IMR-90 (cell line): ENCODE data around the gene BLVRB. TPM values are rescaled to one million over a fixed set of nuclear protein-coding genes. Genes with fewer than 3 reads are reported as not detected.

ENCODE experiments used
- ATAC-seq: fragments of 200-7000 bp; cut with Tn5 transposase; 2 replicates; pipeline ENCODE4 v1.9.1; 2020; ENCODE audit warnings: low read depth, mild to moderate bottlenecking, moderate library complexity
- BruUV-seq: library from RNA; stranded (reverse); fragments of 400-500 nt; replicated peaks from 2 replicates; lab custom pipeline; 2021; lab: Mats Ljungman, UMichigan
- CTCF ChIA-PET: fragments of 300-600 bp; formaldehyde crosslinking; extraction: SDS; loops from one replicate; lab custom pipeline; 2021; ENCODE audit warnings: antibody characterized with exemption; lab: Yijun Ruan, JAX
- POLR2A ChIA-PET: fragments of 300-600 bp; sonication (Branson Sonifier 250); formaldehyde crosslinking; loops from one replicate; lab custom pipeline; 2022; ENCODE audit warnings: antibody characterized with exemption; ENCODE audit not compliant: unreplicated experiment; lab: Charles Lee
- DNase-seq: peaks from one replicate; pipeline ENCODE4 v3.0.0; 2013
- H2AFZ ChIP-seq: replicated peaks from 2 replicates; pipeline ENCODE3; 2013; ENCODE audit warnings: low read length, mild to moderate bottlenecking; ENCODE audit not compliant: poor library complexity
- H2AK5ac ChIP-seq: 2 replicates; pipeline ENCODE4 v1.6.1; 2013; ENCODE audit warnings: low read depth, low read length, inconsistent platforms
- H2AK9ac ChIP-seq: replicated peaks from 2 replicates; pipeline ENCODE3; 2013; ENCODE audit warnings: mild to moderate bottlenecking, low read depth, low read length, moderate library complexity; ENCODE audit not compliant: poor library complexity
- H2BK120ac ChIP-seq: 2 replicates; pipeline ENCODE4 v1.6.1; 2013; ENCODE audit warnings: low read depth, low read length, inconsistent platforms
- H2BK15ac ChIP-seq: 3 replicates; pipeline ENCODE4 v1.6.1; 2013; ENCODE audit warnings: low read depth, low read length, inconsistent platforms
- H2BK20ac ChIP-seq: 2 replicates; pipeline ENCODE4 v1.6.1; 2013; ENCODE audit warnings: low read depth, mild to moderate bottlenecking, inconsistent platforms, low read length, moderate library complexity
- H2BK5ac ChIP-seq: 2 replicates; pipeline ENCODE4 v1.6.1; 2013; ENCODE audit warnings: mild to moderate bottlenecking, low read depth, low read length, inconsistent platforms; ENCODE audit not compliant: poor library complexity, severe bottlenecking
- H3K14ac ChIP-seq: replicated peaks from 2 replicates; pipeline ENCODE4 v1.6.1; 2013; ENCODE audit warnings: low read depth, low read length, inconsistent platforms
- H3K18ac ChIP-seq: 2 replicates; pipeline ENCODE4 v1.6.1; 2013; ENCODE audit warnings: low read depth, low read length, control low read depth
- H3K23ac ChIP-seq: 2 replicates; pipeline ENCODE4 v1.6.1; 2013; ENCODE audit warnings: low read depth, low read length, inconsistent platforms
- H3K27ac ChIP-seq: 2 replicates; pipeline ENCODE4 v1.5.1; 2013; ENCODE audit warnings: mild to moderate bottlenecking, control low read depth, low read length; ENCODE audit not compliant: insufficient read depth
- H3K27me3 ChIP-seq: 2 replicates; pipeline ENCODE4 v1.6.1; 2013; ENCODE audit warnings: low read length; ENCODE audit not compliant: control insufficient read depth, insufficient read depth
- H3K36me3 ChIP-seq: 2 replicates; pipeline ENCODE4 v1.6.1; 2013; ENCODE audit warnings: low read length, mixed read lengths; ENCODE audit not compliant: control insufficient read depth, insufficient read depth
- H3K4ac ChIP-seq: 2 replicates; pipeline ENCODE4 v1.6.1; 2013; ENCODE audit warnings: low read depth, low read length, inconsistent platforms
- H3K4me1 ChIP-seq: 2 replicates; pipeline ENCODE4 v1.6.1; 2013; ENCODE audit warnings: low read length, mixed read lengths; ENCODE audit not compliant: control insufficient read depth, insufficient read depth
- H3K4me2 ChIP-seq: 2 replicates; pipeline ENCODE4 v1.6.1; 2013; ENCODE audit warnings: low read depth, mild to moderate bottlenecking, control low read depth, low read length, moderate library complexity
- H3K4me3 ChIP-seq: 2 replicates; pipeline ENCODE4 v1.5.1; 2013; ENCODE audit warnings: low read depth, mild to moderate bottlenecking, control low read depth, low read length, moderate library complexity; ENCODE audit not compliant: insufficient read depth
- H3K56ac ChIP-seq: 2 replicates; pipeline ENCODE4 v1.6.1; 2013; ENCODE audit warnings: low read length, inconsistent platforms; ENCODE audit not compliant: insufficient read depth; ENCODE audit errors: extremely low read depth
- H3K79me1 ChIP-seq, 2 experiments: 2 replicates each; pipeline ENCODE4 v1.6.1; 2013; ENCODE audit warnings: low read length in 2 of 2, inconsistent platforms in 1 of 2, low read depth in 1 of 2
- H3K9ac ChIP-seq: 2 replicates; pipeline ENCODE4 v1.6.1; 2013; ENCODE audit warnings: low read depth, low read length, control low read depth
- H3K9me1 ChIP-seq: 2 replicates; pipeline ENCODE4 v1.6.1; 2013; ENCODE audit warnings: low read length, inconsistent platforms; ENCODE audit not compliant: insufficient read depth
- H3K9me3 ChIP-seq: 2 replicates; pipeline ENCODE4 v1.6.1; 2013; ENCODE audit warnings: low read length; ENCODE audit not compliant: control insufficient read depth, insufficient read depth
- H4K20me1 ChIP-seq: 2 replicates; pipeline ENCODE4 v1.6.1; 2013; ENCODE audit warnings: low read length, inconsistent platforms; ENCODE audit not compliant: insufficient read depth
- H4K5ac ChIP-seq: 2 replicates; pipeline ENCODE4 v1.6.1; 2013; ENCODE audit warnings: mild to moderate bottlenecking, low read depth, low read length, control low read depth
- H4K8ac ChIP-seq, 2 experiments: 2 replicates each; pipeline ENCODE4 v1.6.1; 2013; ENCODE audit warnings: low read depth in 2 of 2, low read length in 2 of 2, control low read depth in 1 of 2, inconsistent platforms in 1 of 2
- H4K91ac ChIP-seq: 2 replicates; pipeline ENCODE4 v1.6.1; 2013; ENCODE audit warnings: low read depth, low read length, inconsistent platforms; ENCODE audit not compliant: insufficient read depth
- BHLHE40 ChIP-seq: fragments of 150-350 bp; IDR thresholded peaks from 2 replicates; pipeline ENCODE4 v1.6.1; 2016; ENCODE audit warnings: mild to moderate bottlenecking, low read depth, low read length
- CEBPB ChIP-seq: IDR thresholded peaks from 2 replicates; pipeline ENCODE4 v1.6.1; 2012; ENCODE audit warnings: low read depth, low read length, improper control_type of control experiment
- CHD1 ChIP-seq: IDR thresholded peaks from 2 replicates; pipeline ENCODE4 v1.6.1; 2012; ENCODE audit warnings: low read depth, low read length, improper control_type of control experiment
- FOS ChIP-seq: fragments of 150-350 bp; IDR thresholded peaks from 2 replicates; pipeline ENCODE4 v1.6.1; 2016; ENCODE audit warnings: low read depth, low read length
- MAFK ChIP-seq: IDR thresholded peaks from 2 replicates; pipeline ENCODE4 v1.6.1; 2012; ENCODE audit warnings: low read depth, low read length, improper control_type of control experiment
- MAZ ChIP-seq: IDR thresholded peaks from 2 replicates; pipeline ENCODE4 v1.6.1; 2012; ENCODE audit warnings: low read depth, mild to moderate bottlenecking, low read length, improper control_type of control experiment, moderate library complexity, borderline replicate concordance
- MXI1 ChIP-seq: IDR thresholded peaks from 2 replicates; pipeline ENCODE4 v1.6.1; 2012; ENCODE audit warnings: low read depth, mild to moderate bottlenecking, low read length, moderate library complexity, borderline replicate concordance
- NFE2L2 ChIP-seq: fragments of 150-350 bp; IDR thresholded peaks from 2 replicates; pipeline ENCODE4 v1.6.1; 2016; ENCODE audit warnings: low read depth, mild to moderate bottlenecking, low read length
- POLR2A ChIP-seq: IDR thresholded peaks from 2 replicates; pipeline ENCODE4 v1.6.1; 2012; ENCODE audit warnings: mild to moderate bottlenecking, low read depth, low read length
- RAD21 ChIP-seq: IDR thresholded peaks from 2 replicates; pipeline ENCODE4 v1.6.1; 2012; ENCODE audit warnings: low read length, improper control_type of control experiment
- RCOR1 ChIP-seq: IDR thresholded peaks from 2 replicates; pipeline ENCODE4 v1.6.1; 2012; ENCODE audit warnings: mild to moderate bottlenecking, low read length, improper control_type of control experiment; ENCODE audit not compliant: insufficient replicate concordance
- RFX5 ChIP-seq: IDR thresholded peaks from 2 replicates; pipeline ENCODE4 v1.8.0; 2012; ENCODE audit warnings: low read depth, mild to moderate bottlenecking, low read length, moderate library complexity
- SMC3 ChIP-seq: fragments of 150-350 bp; IDR thresholded peaks from 2 replicates; pipeline ENCODE4 v1.6.1; 2016; ENCODE audit warnings: low read depth, mild to moderate bottlenecking, antibody characterized with exemption, low read length, moderate library complexity
- WGBS, 2 experiments: methylation state at CpG; one replicate each; pipeline versions ENCODE4 v1.1.5 to v1.1.7; 2013; ENCODE audit warnings: missing lambda C conversion rate in 2 of 2; ENCODE audit not compliant: insufficient read length in 1 of 2; ENCODE audit errors: extremely low coverage in 2 of 2; 5-methylcytosine and 5-hydroxymethylcytosine counted together
- dilution Hi-C: fragments of 300-500 bp; cut with HindIII; formaldehyde crosslinking; loops from one replicate; pipeline ENCODE4 v1.14.3; 2018; ENCODE audit warnings: low sequenced_read_pairs; ENCODE audit not compliant: unreplicated experiment
- in situ Hi-C: fragments of 300-500 bp; cut with MboI; formaldehyde crosslinking; loops from 3 replicates; pipeline ENCODE4 v1.14.3; 2019; ENCODE audit warnings: low sequenced_read_pairs, inconsistent platforms, mixed read lengths
- intact Hi-C: fragments of 100-400 bp; cut with micrococcal nuclease; formaldehyde crosslinking; loops from 2 replicates; pipeline ENCODE4 v1.10.0; 2022
- polyA plus RNA-seq, 3 experiments: library from polyadenylated mRNA; depleted of rRNA; stranded (reverse); fragments of >200 nt; gene quantifications; 2 replicates each; pipeline ENCODE4 v1.2.3, GENCODE V29; 2012; ENCODE audit warnings: low replicate concordance in 1 of 3
- total RNA-seq: library from RNA; depleted of rRNA; stranded (reverse); fragments of >200 nt; gene quantifications from 2 replicates; pipeline ENCODE4 v1.2.3, GENCODE V29; 2012
- TF ChIP-seq, protein P1 (sequence below): fragments of 150-350 bp; IDR thresholded peaks from 2 replicates; pipeline ENCODE4 v1.6.1; 2017; ENCODE audit warnings: mild to moderate bottlenecking, antibody characterized with exemption, low read length, low read depth
- TF ChIP-seq, protein P2 (sequence below): conservative IDR thresholded peaks from 2 replicates; pipeline ENCODE4 v1.5.1; 2012; ENCODE audit warnings: mild to moderate bottlenecking, low read depth, low read length, improper control_type of control experiment
- TF ChIP-seq, protein P3 (sequence below): fragments of 150-350 bp; IDR thresholded peaks from 2 replicates; pipeline ENCODE4 v1.6.1; 2016; ENCODE audit warnings: low read depth, mild to moderate bottlenecking, low read length, moderate library complexity, borderline replicate concordance

BLVRB gene
- total and polyA plus RNA-seq, 2 of the 4 experiments (the other 2 are of a cell fraction), result 65.2 to 102 TPM

DNA sequence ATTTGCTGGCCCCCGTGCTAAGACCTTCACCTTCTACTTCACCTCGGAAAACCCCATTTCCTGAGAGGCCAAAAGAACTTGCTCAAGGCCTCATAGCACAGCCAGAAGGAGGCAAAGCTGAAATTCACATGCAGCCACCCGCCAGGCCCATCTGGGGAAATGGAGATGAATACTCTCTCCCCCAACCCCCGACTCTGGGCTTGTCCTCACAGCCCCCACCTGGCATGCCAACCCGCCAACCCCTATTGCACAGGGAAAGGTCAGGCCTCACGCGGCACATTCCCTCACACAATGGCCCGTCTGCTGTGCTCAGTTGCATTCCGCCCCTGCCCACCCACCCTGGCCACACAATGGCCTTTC, 55.5 kb downstream of the BLVRB start:
- H3K56ac ChIP-seq, result no peak overlapping the region
- no peaks in the 10 kb centered on the region for H3K27me3 ChIP-seq
- no peak overlapping the region for H3K4me2 ChIP-seq
- ATAC-seq, result no peak
- no peaks in the 10 kb centered on the region for H3K4me1 ChIP-seq
- H2AK9ac ChIP-seq, result no peak overlapping the region
- TF ChIP-seq NFE2L2 (no peak), BHLHE40 (no peak), SMC3 (no peak), RAD21 (no peak), POLR2A (no peak), CEBPB (no peak), RCOR1 (no peak), CHD1 (no peak), MAFK (no peak), FOS (no peak), MXI1 (no peak), RFX5 (no peak), MAZ (no peak)
- TF ChIP-seq, protein P1, sequence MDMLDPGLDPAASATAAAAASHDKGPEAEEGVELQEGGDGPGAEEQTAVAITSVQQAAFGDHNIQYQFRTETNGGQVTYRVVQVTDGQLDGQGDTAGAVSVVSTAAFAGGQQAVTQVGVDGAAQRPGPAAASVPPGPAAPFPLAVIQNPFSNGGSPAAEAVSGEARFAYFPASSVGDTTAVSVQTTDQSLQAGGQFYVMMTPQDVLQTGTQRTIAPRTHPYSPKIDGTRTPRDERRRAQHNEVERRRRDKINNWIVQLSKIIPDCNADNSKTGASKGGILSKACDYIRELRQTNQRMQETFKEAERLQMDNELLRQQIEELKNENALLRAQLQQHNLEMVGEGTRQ, result no peak
- TF ChIP-seq, protein P2, sequence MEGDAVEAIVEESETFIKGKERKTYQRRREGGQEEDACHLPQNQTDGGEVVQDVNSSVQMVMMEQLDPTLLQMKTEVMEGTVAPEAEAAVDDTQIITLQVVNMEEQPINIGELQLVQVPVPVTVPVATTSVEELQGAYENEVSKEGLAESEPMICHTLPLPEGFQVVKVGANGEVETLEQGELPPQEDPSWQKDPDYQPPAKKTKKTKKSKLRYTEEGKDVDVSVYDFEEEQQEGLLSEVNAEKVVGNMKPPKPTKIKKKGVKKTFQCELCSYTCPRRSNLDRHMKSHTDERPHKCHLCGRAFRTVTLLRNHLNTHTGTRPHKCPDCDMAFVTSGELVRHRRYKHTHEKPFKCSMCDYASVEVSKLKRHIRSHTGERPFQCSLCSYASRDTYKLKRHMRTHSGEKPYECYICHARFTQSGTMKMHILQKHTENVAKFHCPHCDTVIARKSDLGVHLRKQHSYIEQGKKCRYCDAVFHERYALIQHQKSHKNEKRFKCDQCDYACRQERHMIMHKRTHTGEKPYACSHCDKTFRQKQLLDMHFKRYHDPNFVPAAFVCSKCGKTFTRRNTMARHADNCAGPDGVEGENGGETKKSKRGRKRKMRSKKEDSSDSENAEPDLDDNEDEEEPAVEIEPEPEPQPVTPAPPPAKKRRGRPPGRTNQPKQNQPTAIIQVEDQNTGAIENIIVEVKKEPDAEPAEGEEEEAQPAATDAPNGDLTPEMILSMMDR, result no peak
- TF ChIP-seq, protein P3, sequence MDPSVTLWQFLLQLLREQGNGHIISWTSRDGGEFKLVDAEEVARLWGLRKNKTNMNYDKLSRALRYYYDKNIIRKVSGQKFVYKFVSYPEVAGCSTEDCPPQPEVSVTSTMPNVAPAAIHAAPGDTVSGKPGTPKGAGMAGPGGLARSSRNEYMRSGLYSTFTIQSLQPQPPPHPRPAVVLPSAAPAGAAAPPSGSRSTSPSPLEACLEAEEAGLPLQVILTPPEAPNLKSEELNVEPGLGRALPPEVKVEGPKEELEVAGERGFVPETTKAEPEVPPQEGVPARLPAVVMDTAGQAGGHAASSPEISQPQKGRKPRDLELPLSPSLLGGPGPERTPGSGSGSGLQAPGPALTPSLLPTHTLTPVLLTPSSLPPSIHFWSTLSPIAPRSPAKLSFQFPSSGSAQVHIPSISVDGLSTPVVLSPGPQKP, result no peak
- H3K9me1 ChIP-seq, result no peaks in the 10 kb centered on the region
- no peaks in the 10 kb centered on the region for H4K20me1 ChIP-seq
- no peaks in the 10 kb centered on the region for H3K79me1 ChIP-seq
- H2AFZ ChIP-seq, result no peak overlapping the region
- no peak for DNase-seq
- H2BK20ac ChIP-seq, result no peak overlapping the region
- no CpG with 5 or more reads among the region's 9 CpGs for WGBS, 2 experiments
- dilution Hi-C loops (no loop called here), intact Hi-C loops (no loop called here), in situ Hi-C loops (no loop called here)
- H4K8ac ChIP-seq, result no peak overlapping the region
- H3K18ac ChIP-seq, result no peak overlapping the region
- ChIA-PET POLR2A (no interaction called here), CTCF (no interaction called here)
- no peak overlapping the region for H2BK120ac ChIP-seq
- no peak overlapping the region for H3K9ac ChIP-seq
- H3K23ac ChIP-seq, result no peak overlapping the region
- H3K9me3 ChIP-seq, result no peaks in the 10 kb centered on the region
- H3K4ac ChIP-seq, result no peak overlapping the region
- BruUV-seq, result no TSS peak
- H3K14ac ChIP-seq, result no peak overlapping the region
- no peak overlapping the region for H2AK5ac ChIP-seq
- H4K91ac ChIP-seq, result no peak overlapping the region
- no peak overlapping the region for H2BK15ac ChIP-seq
- no peak overlapping the region for H3K27ac ChIP-seq
- no peaks in the 10 kb centered on the region for H3K36me3 ChIP-seq
- no peak overlapping the region for H3K4me3 ChIP-seq
- H4K5ac ChIP-seq, result no peak overlapping the region
- no peak overlapping the region for H2BK5ac ChIP-seq
